NOMO-1 (cell line): ENCODE data around the gene IDH2.
A peak's percentile ranks its signal among the peaks of the same experiment; 100 is the strongest.
"Not testable (repeated sequence)": the region's sequence is repeated elsewhere in the genome, so short reads cannot be mapped to it uniquely, and the experiment has no call there.

Source experiments
- DNase-seq, 2 experiments: peaks; one replicate each; lab custom pipeline; 2025; ENCODE audit not compliant: unreplicated experiment in 2 of 2; lab: John Stamatoyannopoulos, UW

Gene IDH2

GRCh38 chr15:90115783-90116182, 13.5 kb upstream of the IDH2 start:
- no peak for DNase-seq

- DNase-seq: no peak
These were observed 12.2 kb upstream of the IDH2 start for GRCh38 chr15:90114451-90114901.

DNA sequence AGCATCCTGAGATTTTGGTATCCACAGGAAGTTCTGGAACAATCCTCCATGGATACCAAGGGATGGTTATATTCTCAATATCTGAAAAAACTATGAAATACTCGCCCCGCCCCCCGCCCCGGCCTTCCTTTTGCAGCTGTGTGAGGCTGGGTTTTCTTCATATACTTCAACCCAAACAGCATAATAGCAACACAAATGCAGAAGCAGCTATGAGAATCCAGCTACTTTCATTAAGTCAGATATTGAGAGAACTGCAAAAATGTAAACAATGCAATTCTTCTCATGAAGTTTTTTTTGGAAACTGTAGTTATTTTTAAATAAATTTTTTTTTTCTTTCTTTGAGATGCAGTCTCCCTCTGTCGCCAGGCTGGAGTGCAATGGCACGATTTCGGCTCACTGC, 10.9 kb upstream of the IDH2 start:
- no peak for DNase-seq

DNA sequence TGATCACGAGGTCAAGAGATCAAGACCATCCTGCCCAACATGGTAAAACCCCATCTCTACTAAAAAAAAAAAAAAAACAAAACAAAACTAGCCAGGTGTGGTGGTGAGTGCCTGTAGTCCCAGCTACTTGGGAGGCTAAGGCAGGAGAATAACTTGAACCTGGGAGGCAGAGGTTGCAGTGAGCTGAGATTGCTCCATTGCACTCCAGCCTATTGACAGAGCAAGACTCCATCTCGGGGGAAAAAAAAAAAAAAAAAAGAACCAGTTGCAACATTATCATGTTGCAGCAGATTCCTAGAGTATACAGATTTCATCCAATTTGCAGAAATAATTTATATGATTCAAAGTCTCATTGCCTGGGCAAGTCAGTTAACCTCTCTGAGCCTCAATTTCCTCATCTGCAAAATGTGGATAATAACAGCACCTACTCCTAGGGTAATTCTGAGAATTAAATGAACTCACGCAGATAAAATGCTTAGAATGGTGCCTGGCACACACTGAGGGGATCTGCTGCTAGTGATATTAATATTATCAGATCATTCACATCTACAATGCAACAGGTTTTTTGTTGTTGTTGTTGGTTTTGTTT, 7.0 kb upstream of the IDH2 start:
- not testable (repeated sequence) for DNase-seq

DNA sequence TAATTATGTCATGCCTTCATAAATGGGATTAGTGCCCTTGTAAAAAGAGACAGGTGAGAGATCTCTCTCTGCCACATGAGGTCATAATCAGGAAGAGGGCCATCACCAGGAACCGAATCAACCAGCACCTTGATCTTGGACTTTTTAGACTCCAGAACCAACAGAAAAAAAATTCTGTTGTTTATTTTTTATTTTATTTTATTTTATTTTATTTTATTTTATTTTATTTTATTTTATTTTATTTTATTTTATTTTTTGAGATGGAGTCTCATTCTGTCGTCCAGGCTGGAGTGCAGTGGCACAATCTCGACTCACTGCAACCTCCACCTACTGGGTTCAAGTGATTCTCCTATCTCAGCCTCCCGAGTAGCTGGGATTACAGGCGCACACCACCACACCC, 5.8 kb upstream of the IDH2 start:
- DNase-seq: not testable (repeated sequence)

DNA sequence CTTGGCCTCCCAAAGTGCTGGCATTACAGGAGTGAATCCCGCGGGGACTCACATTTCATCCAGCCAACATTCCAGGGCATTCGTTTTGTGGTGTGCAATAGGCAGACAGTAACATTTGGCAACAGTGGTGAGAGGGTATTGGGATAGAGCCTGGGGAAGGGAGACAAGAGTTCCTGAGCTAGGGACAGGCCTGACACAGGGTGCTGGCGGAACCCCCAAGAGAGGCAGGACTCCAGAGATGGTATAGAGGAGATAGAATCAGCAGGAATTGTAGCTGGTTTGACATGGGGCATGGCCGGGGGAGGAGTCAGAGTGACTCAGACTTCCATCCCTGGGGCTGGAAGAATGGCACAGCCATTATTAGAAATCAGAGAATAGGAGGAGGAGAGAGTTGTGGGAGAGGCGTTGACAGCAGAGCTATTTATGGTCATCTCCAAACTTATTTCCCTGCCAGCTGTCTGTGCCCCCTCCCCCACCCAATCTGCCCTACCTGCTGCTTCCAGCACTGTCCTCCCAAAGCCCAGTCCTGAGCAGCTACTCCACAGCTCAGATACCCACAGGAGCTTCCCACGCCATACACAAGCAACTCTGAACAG, 4.4 kb upstream of the IDH2 start:
- DNase-seq: no peak

GRCh38 chr15:90105521-90105920, 3.3 kb upstream of the IDH2 start:
- no peak for DNase-seq

GRCh38 chr15:90104551-90104950, 2.3 kb upstream of the IDH2 start:
- DNase-seq: no peak

DNA sequence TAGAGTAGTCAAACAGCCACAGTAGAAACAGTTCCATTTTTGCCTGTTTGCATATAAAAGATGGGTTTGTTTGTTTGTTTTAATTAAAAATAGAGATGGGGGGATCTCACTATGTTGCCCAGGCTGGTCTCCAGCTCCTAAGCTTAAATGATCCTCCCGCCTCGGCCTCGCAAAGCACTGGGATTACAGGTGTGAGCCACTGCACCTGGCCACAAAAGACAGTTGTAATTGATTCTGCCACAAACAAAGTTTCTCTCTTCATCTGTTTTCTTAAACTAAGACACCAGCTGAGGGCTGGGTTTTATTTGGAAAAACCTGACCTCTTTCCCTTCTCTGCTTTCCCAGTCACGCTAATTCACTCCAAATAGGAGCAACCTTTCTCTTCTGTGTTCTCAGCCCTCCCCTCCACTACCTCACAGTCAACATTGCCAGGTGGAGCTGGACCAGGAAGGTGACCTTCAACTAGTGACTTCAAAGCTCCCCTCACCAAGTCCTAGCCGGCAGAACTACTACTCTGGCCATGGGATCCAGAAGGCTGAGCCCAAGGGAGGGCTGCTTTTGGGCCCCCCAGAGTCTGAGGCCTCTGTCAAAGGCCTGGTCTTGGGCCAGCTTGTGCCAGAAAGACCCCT, 1.5 kb upstream of the IDH2 start:
- no peak for DNase-seq

DNA sequence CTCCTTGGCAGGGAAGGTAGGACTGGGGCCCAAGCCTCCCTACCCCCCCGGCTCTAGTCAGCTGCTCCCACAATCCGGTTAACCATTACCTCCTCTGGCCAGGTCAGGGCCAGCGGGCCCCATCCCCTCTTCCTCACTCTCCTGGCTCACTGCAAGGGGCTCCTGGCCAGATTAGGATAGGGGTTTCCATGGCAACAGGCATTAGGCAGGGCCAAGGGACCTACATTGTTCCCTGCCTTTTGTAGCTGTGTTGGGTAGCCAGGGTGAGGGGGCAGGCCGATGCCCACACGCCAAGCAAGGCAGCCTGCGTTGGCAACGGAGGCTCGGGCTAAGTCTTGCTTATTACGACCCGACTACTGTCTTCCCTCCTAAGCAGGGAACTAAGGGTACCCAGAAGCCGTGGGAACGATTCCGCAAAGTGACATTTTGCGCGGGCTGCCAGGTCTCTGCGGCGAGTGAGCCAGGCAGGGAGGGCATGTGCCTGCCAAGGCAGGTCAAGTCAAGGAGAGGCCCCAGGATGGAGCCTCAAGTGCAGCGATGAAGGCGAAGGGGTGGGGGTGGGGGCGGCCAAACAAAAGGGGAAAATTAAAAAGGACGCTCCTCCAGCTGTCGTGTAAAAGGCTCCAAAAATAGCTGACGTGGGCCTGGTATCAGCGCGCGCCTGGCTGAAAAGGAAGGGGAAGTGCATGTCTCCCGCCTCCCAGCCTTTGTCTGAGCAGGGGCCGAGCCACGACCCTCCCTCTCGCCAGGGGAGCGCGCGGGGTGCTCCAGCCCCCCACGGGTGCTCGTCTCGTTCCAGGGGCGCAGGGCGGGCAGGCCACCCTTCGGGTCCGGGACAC, 919 bp downstream of the IDH2 start:
- peak; percentile 68 to 80 for DNase-seq

DNA sequence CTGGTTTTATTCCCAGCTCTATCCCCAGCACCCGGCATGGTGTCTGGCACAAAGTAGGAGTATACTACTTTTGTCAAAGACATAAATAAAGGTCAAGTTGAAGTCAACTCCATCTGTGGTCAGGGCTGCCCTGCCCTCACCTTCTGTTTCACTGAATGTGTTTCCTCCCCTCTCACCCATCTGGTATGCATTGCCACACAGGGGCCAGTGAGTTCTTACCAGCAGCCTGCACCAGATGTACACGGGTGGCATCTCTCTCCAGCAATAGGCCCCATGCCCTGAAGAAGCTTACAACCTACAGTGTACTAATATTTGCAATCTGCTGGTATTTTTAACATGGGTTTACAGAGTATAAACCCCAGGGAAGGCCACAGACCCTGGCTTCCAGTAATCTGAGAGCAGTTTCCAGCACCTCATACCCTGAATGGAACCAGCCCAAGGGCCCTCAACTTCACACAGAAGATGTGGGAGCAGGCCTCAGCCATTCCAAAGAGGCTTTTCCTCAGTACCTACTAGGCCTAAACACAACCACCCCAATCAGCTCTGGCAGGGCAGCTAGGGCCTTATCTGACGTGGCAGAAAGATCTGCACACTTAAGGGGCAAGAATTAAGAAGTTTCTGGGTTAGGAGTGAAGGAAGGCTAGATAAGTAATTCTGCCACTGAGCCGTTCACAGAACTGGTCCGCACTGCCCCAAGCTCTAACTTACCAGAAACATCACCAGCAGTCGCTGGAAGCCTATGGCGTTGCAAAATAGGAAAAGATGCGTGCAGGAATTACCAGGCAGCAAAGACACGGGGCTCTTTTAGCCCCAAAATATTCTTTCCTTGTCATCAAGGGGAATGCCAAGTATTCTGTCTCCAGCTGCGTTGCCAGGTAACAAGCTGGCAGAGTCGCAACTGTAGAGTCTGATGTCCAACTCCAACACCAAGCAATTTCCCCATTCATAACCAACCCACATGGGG, 2.1 kb downstream of the IDH2 start:
- DNase-seq: peak in 1 of 2 experiments; percentile 27

DNA sequence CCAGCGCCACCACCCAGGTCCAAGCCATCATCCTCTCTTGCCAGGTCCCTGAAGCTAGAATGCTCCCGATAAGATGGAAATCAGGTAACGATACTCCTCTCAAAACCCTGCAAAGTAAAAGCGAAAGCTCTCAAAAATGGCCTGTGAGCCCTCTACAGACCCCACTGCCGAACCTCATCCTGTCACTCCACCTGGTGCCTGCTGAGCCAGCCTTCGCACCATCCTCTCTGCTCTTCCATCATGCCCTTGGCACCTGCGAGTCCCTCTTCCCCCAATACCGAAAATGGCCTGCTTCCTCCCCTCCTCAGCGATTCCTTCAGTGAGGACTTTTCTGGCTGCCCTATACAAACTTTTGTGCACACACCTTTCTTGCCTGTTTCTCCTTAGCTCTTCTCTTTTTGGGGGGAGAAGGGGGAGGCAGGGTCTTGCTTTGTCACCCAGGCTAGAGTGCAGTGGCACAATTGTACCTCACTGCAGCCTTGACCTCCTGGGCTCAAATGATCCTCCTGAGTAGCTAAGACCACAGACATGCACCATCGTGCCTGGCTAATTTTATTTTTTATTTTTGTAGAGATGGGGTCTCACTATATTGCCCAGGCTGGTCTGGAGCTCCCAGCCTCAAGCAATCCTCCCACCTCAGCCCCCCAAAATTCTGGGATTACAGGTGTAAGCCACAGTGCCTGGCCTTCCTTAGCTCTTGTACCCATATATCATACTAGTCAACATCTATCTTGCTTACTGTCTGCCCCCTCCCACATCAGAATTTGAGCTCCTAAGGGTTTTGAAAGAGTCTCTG, 3.0 kb downstream of the IDH2 start:
- no peak for DNase-seq

DNA sequence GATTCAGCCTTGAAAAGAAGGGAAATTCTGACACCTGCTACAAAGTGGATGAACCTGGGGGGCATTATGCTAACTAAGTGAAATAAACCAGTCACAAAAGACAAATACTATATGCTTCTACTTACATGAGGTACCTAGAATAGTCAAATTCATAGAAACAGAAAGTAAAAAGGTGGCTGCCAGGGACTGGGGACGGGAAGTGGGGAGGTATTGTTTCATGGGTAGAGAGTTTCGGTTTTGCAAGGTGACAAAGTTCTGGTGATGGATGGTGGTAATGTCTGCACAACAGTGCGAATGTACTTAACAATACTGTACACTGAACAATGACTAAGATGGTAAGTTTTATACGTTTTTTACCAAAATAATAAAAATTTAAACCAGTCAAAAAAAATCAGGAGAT, 4.8 kb downstream of the IDH2 start:
- peak; percentile 79 to 85 for DNase-seq

DNA sequence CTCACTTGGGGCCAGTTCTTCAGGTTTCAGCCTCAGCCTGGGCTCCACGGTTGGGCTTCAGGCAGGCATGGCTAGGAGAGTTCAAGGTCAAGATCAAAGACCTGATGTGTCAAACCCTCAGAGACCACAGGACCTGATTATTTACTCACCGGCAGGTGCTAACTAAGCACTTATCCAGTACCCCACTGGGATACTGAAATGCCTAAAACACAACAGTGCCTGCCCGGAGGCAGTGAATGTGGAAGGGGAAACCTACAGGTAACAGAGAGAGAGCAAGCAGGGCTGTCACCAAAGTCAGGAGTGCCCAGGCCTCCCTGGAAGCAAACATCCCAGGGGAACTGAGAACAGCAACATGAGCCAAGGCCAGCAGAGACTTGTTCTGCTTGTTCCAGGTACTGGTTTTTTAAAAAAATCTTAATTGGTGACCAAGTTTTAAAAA, 6.7 kb downstream of the IDH2 start:
- DNase-seq: no peak

- DNase-seq: no peak
These were observed 10.9 kb downstream of the IDH2 start for GRCh38 chr15:90091156-90091931.

GRCh38 chr15:90090226-90090848, 11.9 kb downstream of the IDH2 start:
- no peak for DNase-seq

GRCh38 chr15:90087454-90088154, 14.7 kb downstream of the IDH2 start:
- peak in 1 of 2 experiments; percentile 7 for DNase-seq

DNA sequence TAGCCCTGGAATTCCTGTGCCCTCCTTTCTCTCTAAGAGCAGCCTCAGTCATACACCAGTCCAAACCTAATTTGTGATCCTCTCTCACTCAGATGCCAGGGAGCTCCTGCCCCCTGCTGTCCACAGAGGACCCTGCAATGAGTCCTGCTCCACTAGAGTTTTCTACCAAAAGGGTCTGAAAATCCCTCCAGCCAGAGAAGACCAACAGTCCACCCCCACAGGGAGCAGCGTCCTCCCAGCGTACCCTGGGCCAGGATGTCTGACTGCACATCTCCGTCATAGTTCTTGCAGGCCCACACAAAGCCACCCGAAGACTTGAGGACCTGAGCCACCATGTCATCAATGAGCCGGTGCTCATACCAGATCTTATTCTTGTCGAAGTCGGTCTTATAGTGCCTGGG, 15.4 kb downstream of the IDH2 start:
- peak in 1 of 2 experiments; percentile 23 for DNase-seq
